GM19238 (cell line): Measurements from ENCODE around the gene RP2.
A peak's percentile ranks its signal among the peaks of the same experiment; 100 is the strongest.

Experiments used
- DNase-seq: peaks from one replicate; pipeline ENCODE4 v3.0.0; 2011; ENCODE audit warnings: low spot score; ENCODE audit not compliant: insufficient read length

RP2 gene

DNA sequence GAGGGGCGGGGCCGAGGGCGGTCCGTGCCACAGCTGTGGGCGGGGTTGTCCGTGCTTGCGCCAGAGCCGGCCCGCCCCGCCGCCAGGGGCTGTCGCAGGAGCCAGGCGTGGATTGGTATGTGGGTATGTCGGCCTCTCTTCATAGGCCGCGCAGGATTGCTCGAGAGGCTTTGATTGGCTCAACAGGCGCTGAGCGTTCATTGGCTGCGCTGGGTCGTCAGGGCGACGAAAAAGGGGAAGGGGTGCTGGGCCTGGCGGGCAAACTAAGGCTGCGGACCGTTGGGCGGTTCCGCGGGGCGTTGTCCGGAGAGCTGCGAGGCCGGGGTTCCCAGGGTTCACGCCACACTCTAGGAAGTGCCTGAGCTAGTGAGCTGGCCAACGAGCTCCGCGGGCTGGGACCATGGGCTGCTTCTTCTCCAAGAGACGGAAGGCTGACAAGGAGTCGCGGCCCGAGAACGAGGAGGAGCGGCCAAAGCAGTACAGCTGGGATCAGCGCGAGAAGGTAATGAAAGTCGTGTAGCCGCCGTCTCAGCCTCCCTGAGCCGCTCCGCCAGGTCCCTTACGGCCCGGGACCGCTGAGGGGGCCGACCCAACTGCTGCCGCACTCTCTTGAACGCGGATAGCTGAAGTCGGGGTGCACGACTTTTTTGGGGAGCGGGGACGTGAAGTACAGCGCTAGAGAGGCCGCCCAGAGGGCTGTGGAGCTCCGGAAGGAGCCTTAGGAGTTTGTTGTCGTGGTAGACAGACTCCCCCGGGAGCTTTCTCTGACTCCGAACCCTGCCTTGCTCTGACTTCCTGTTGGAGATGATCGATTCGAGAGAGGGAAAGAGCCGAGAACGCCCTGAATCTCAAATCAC, at the start of gene RP2:
Gene RP2, plus strand, starts transcription at position 343 of the 857 bp plus-strand sequence. Its CDS starts 58 bp downstream, at position 401.
- DNase-seq: peak; percentile 55

DNA sequence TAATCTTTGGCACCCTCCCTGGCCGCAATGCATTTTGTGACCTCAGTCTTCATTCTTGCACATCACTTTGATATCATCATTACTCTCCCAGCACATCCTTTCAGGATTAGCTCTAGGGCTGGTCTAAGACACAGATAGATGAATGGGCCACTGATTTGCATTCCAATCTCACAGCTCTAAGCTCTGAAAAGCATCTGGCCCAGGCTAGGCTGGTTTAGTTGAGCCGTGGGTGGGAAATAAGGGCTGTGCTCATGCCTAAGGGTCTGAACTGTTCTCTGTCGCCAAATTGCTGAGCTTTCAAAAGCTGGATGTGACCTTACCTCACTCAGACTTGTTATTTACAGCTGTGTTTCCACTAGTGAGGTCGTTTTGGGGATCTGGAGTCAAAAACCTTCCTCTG, 47.9 kb upstream of the RP2 start:
- no peak for DNase-seq

DNA sequence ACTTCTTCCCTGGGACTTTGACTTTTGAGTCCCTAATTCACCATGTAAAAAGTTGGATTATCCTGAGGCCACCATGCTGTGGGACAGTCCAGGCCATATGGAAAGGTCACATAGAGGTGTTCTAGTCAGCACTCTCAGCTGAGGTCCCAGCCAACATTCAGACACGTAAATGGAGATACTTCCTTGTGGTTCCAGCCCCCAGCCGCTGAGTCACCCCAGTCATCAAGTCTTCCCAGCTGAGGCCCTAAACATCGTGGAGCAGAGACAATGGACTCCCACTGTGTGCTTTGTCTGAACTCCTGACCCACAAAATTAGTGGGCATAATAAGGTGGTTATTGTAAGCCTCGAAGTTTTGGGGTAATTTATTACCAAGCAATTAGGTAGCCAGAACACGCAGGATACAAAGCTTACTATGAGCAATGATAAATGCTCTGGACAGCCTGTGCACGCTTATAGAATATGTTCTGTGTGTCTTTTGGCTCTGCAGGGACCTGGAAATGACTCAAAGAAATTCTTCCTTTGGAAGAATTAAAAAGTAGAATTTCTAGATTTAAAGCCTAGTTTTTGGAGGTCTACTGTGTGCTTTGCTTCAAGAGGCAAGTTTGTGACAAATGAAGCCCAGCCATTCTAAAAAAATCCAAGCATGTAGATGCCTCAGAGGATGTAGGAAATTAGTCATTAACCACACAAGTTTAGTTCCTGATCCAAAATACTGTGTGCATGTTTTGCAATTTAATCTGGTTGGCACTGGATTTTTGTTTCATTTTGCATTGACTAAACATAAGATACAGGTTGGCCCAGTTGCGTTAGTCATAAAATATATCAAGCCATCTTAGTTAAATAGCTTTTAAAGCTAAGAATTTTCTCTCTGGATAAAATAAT, 44.7 kb upstream of the RP2 start:
- peak; percentile 27 for DNase-seq

DNA sequence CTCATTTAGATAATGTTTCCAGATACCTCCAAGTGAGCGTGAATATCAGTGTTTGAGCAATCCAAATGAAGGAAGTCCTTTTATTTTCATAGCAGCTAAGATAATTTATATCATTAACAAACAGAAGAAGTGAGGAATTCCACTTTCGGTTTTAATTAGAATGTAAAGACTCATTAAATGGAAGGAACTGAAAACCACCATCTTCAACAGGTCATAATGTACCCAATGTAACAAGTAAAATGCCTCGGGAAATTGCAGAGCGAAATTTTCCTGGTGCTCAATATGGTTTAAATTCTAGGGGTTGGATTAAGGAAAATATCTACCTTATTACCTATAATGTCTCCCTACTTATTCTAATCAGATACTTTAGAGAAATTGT, 44.0 kb upstream of the RP2 start:
- no peak for DNase-seq

DNA sequence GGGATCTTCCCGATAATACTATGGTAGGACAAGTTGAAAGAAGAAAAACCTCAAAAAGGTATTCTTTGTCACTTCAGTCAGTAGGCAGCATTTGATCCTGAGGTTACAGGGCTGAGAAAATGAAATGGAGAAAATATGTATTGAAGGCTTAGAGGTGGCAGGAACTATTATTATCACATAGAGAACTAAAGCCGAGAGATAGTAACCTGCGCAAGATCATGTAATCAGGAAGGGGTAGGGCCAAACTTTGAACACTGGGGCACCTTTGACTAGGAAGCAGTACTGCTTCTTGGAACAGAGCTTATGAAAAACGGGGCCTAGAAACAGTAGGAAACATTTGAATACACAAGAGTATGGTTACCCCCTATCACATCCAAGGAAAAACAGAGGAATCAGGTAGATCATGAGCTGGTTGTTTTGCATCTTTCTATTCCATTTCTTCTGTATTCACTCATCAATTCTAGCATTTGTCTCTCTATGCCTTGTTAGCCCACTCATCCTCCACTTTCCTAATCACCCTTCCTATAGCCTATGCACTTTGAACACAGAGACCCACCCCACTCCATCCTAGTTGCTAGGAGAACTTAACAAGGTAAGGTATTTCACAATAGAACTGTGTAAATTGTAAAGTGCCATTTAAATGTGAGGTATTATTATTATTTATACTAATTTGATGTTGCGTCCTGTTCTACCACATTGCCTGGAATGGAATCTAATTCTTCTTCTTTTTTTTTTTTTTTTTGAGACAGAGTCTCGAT, 43.3 kb upstream of the RP2 start:
- DNase-seq: no peak

DNA sequence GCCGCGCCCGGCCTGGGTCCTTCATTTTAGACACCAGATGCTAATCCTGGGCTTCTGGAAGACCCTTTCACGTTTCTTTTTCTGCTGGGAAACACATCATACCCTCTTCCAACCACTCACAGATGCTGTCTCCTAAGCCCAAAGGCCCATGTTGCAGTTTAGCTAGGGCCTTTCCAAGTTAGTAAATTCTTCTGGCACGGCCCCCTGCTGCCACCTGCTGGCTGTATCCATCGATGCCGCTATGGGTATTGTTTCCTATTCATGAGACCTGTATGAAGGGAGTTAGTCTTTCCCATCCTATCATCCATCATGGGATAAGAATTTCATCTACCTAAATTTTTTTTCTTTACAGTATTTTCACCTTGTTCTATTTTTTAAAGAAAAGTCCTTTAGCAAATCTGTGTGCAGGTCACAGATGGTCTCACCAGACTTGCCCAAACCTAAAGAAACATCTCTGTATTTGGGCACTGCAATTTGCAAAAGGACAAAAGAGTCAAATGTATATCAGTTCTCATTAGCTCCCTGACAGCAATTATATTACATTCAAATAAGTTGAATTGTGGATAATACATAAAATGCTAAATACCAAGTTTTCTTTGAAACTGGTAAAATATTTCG, 40.2 kb upstream of the RP2 start:
- peak; percentile 23 for DNase-seq

DNA sequence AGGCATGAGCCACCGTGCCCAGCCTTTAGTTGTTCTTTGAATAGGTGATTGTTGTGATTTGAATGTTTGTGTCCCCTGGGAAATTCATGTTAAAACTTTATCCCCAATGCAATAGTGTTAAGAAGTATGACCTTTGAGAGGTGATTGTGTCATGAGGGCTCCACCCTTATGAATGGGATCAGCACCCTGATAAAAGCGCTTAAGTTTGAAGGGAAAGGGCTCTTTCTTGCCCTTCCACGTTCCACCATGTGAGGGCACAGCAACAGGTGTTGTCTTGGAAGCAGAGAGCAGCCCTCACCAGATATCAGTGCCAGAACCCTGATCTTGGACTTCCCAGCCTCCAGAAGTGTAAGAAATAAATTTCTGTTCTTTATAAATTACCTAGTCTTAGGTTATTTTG, 33.7 kb upstream of the RP2 start:
- no peak for DNase-seq

DNA sequence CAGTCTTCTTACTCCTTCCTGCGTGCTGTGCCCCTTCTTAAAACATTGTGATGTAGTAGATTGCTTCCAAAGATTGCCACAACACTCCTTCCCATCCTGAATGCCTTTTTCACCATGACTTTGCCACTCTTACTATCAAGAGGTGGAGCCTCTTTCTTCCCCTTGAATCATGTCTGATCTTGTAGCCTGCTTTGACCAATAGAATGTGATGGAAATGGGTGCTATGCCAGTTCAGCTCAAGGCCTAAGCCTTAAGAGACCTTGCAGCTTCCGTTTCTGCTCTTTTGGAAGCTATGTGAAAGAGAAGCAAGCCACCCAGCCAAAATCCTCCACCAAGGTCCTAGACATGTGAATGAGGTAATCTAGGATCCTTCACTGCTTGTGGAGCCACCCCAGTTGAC, 31.6 kb upstream of the RP2 start:
- no peak for DNase-seq

DNA sequence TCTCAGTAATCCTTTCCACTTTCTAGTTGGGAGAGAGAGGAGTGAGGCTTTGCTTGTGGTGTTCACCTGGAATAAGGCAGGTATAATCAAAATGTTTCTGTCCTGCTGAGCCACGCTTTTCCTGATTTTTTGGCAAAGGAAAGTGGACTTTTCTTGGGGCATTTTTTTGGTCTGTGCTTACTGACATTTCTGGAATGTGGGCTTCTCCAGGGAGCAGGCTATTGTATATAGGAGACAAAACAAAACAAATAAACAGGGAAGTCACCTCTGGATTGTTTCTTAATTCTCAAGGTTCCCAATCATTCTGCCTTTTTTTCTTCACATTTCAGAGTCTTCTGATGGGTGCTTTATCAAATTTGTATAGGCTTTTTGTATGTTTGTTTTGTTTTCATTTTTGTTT, 25.7 kb upstream of the RP2 start:
- DNase-seq: no peak

DNA sequence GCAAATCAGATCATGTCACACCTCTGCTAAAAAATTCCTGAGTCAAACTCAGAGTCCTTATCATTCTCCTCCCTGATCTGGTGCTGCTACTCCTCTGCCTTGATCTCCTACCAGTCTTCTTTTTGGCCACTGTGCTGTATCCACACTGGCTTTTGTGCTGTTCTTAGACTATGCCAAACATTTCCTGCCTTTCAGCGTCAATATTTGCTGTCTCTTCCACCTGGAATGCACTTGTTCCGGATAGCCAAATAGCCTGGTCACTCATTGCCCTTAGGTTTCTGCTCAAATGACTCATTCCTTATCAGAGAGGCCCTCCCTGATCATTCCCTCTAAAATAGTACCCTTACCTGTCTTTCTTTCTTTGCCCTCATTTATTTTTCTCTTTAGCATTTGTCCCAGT, 24.4 kb upstream of the RP2 start:
- DNase-seq: no peak

DNA sequence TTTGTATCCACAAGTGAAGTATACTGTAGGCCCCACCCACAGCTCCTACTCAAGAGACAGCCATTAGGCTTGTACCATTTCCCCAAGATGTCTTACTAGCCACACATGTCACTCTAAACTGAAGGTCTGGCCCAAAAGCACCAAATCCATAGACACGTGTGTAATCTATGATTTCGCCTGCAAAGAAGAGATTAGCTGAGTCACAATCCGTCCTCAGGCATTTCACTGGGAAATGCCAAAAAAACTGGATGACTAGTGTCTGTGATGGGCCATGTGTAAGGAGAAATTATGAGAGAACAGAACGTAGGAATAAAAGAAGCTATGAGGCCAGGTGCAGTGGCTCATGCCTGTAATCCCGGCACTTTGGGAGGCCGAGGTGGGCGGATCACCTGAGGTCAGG, 21.9 kb upstream of the RP2 start:
- DNase-seq: no peak

DNA sequence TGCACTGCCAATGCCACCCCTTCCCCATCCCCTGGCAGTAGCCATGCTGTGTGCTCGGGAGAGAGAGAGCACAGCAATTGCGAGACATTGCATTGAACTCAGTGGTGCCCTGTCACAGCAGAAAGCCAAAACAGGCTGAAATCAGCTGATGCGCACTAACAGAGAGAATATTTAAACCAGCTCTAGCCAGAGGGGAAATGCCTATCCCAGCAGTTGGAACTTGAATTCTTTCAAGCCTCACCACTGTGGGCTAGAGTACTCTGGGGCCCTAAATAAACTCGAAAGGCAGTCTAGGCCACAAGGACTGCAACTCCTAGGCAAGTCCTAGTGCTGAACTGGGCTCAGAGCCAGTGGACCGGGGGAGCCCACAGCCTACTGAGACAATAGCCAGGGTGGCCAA, 17.7 kb upstream of the RP2 start:
- DNase-seq: no peak

DNA sequence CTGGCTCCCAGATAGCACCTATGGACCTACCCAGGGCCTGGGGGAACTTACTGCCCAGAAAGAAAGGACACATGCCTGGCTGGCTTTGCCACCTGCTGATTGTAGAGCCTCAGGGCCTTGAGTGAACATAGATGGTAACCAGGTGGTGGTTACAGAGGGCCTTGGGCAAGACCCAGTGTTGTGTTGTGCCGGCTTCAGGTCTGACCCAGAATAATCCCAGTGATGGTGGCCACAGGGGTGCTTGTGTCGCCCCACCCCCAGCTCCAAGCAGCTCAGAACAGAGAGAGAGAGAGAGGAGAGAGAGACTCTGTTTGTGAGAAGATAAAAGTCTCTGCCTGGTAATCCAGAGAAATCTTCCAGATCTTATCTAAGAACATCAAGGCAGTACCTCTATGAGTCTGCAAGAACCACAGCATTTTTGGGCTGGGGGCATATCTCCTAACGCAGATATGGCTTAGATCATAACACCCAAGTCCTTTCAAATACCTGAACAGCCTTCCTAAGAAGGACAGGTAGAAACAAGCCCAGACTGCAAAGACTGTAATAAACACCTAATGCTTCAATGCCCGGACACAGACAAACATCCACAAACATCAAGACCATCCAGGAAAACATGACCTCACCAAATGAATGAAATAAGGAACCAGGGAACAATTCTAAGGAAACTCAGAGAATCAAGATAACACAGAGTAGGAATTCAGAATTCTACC, 16.3 kb upstream of the RP2 start:
- no peak for DNase-seq

DNA sequence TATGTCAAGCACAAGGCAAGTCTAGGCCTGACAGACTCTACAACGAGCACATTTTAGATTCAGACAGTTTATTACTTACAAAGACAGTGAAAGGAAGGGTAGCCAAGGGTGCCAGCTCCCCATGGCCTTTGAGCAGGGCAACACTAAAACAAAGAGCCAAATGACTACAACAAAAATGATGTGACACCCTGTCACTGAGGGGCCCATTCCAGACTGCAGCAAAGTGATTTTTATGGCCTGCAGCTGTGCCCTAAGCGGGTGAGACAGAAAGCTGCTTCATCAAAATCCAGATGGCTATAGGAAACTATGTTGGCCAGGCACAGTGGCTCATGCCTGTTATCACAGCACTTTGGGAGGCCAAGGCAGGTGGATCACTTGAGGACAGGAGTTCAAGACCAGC, 13.4 kb upstream of the RP2 start:
- no peak for DNase-seq

DNA sequence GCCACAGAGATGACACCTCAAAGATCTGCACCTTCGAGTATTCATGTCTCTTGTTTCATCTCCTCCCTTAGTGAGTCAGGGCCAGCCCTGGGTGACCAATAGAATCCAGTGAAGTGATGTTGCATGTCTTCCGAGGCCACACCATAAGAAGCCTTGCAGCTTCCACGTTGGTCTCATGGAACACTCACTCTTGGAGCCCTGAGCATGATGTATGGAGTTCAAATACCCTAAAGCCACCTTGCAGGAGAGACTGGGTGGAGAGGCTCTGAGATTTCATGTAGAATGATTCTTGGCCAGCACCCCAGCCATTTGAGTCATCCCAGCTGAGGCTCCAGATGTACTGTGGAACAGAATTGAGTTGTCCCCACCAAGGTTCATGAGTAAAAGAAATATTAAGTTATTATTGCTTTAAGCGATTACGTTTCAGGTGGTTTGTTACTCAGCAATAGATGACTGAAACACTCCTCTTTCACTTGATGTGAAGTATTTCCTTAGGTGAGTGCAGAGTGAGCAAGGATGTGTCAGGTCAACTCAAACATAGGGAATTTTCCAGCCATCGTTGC, 5.0 kb upstream of the RP2 start:
- no peak for DNase-seq

DNA sequence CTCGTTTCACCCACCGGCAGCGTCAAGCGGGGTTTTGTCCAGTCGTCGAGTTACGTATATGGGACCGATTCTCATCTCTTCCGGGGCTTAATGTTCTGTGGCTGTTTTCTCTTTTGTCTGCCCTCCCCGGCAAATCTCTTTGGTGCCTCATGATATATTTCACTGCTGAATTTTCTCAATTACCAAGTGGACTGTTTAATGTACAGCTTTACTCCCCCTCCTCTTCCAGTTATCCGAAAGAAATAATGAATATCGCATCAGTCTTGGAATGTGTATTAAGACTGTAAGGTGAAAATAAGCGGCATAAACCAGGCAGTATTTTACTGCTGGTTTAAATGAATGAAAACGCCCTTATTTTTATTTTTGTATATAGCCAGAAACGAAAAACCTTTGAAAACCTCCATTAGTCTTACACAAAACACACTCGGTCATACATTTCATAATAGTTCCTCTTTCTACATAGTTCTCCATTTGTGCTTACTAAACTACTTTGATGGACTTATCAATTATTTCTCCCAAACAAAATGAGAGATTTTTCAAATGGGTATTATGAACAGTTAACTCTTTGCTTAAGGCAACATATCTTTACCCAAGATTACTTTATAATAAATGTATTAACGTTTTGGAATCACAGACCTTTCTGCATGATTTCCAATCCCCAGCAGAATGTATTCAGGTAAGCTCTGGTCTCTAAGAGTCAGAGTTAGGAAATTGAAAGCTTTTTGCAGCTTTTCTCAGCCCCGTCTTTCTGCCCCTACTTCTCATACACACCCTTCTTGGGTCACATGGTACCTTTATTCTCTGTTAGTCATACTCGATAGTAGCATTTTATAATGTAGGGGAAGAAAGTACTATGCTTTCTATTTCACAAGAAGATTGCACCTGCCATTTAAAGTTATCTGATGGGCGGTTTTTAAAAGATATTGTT, 979 bp downstream of the RP2 start:
- DNase-seq: no peak

DNA sequence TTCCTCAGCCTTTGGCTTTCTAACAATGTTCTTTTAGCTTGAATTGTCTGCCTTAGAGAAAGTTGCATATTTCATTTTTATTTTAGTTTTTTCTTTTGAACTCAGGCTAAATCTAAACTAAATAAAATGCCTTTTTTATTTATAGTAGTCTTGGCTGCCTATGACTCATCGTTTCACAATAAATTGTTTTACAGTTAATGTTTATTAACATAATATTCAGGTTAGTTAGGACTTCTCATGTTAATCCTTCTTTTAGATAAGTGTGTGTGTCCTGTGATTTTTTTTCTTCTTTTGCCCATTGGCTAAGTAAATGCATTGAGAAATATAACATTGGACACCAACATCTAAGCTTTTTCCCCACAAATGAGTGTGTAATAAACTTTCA, 1.6 kb downstream of the RP2 start:
- DNase-seq: no peak

DNA sequence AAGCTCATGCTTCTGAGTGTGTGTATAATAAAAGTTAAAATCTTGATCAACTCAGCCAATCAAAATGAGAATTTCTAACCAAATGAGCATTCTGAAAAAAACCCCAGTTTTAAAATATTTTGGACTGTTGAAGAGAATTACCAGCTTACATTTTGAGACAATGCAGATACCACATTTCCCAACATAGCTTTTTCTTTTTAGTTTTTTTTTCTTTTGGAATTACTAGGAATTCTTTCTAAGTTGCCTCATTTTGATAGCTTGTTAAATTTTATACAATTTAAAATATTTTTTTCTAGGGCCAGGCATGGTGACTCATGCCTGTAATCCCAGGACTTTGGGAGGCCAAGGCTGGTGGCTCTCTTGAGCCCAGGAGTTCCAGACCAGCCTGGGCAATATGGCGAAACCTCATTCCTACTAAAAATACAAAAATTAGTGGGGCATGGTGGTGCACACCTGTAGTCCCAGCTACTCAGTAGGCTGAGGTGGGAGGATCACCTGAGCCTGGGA, 2.2 kb downstream of the RP2 start:
- DNase-seq: no peak

DNA sequence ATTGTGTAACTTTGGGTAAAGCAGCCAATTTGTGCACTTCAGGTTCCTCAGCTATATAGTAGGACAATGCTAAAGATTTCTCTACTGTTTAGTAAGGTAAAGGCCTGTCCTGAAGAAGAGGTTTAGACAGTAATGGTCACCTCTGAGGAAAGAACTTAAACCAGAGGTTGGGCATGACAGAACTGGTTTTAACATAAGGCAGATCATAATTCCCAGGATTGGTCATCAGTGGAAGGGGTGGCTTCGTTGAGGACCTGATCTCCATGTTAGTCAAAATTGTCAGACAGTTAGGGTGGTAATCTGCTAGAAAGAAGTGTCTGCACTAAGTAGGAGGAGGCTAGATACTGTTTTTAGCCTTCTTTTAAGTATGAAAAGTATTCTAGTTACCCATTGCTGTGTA, 4.1 kb downstream of the RP2 start:
- DNase-seq: no peak
